GM12864 (cell line): Measurements from ENCODE around the gene CAPS2.

Source experiments
- DNase-seq: peaks from one replicate; pipeline ENCODE4 v3.0.0-alpha.2; 2011; ENCODE audit warnings: low read depth
- H3K4me3 ChIP-seq: 2 replicates; pipeline ENCODE4 v1.5.1; 2011; ENCODE audit warnings: mild to moderate bottlenecking, low read depth, low read length, control low read depth
- CTCF ChIP-seq: IDR thresholded peaks from 2 replicates; pipeline ENCODE4 v1.5.1; 2011; ENCODE audit warnings: low read depth, mild to moderate bottlenecking, moderate library complexity, low read length, control low read depth, inconsistent platforms; ENCODE audit errors: missing control alignments

The CAPS2 gene

GRCh38 chr12:75289753-75290152 is 40.4 kb downstream of the CAPS2 start:
- DNase-seq: no peak
- no peak overlapping the region for H3K4me3 ChIP-seq
- TF ChIP-seq CTCF: no peak

GRCh38 chr12:75288860-75289259 is 41.3 kb downstream of the CAPS2 start:
- no peak for TF ChIP-seq CTCF
- DNase-seq: no peak
- H3K4me3 ChIP-seq: no peak overlapping the region

- H3K4me3 ChIP-seq: no peak overlapping the region
- no peak for DNase-seq
- no peak for TF ChIP-seq CTCF
Measured at GRCh38 chr12:75275702-75276101, 54.4 kb downstream of the CAPS2 start.

- TF ChIP-seq CTCF: no peak
- no peak for DNase-seq
- H3K4me3 ChIP-seq: no peak overlapping the region
Measured at GRCh38 chr12:75271576-75271975, 58.5 kb downstream of the CAPS2 start.

- no peak for TF ChIP-seq CTCF
- no peak overlapping the region for H3K4me3 ChIP-seq
- DNase-seq: no peak
Measured at GRCh38 chr12:75270157-75270556, 60.0 kb downstream of the CAPS2 start.

- H3K4me3 ChIP-seq: no peak overlapping the region
- DNase-seq: no peak
- no peak for TF ChIP-seq CTCF
Measured at GRCh38 chr12:75269209-75269608, 60.9 kb downstream of the CAPS2 start.

GRCh38 chr12:75260316-75260715 is 69.8 kb downstream of the CAPS2 start:
- TF ChIP-seq CTCF: no peak
- H3K4me3 ChIP-seq: no peak overlapping the region
- DNase-seq: no peak
